ENCODE results near the gene IWS1.

GRCh38 chr2:127485051-127485693 lies 41.1 kb downstream of the IWS1 start:
- TF ChIP-seq CTCF (IDR thresholded peaks at IDR 0.05; ENCODE audit: low read length) (no peak), EZH2 (optimal IDR thresholded peaks at IDR 0.05; ENCODE audit: low read depth, low read length) (no peak)
